ENCODE data around the gene PDE11A. TPM values are rescaled to one million over a fixed set of nuclear protein-coding genes. Genes with fewer than 3 reads are reported as not detected.

Gene PDE11A
- total RNA-seq, 2 donors from 2014 or later = 2.6 to 3.2 TPM

- Histone ChIP-seq H3K27me3 (no peaks in the 10 kb centered on the region), H3K4me1 (no peaks in the 10 kb centered on the region), H3K9ac (ENCODE audit: low read depth in 2 of 2, low read length in 2 of 2) (no peak overlapping the region), H3K4me3 (no peak overlapping the region), H3K27ac (no peak overlapping the region), H3K9me3 (no peaks in the 10 kb centered on the region), H3K36me3 (no peaks in the 10 kb centered on the region)
- intact Hi-C loops (cut with DNase I) = no loop called here
- TF ChIP-seq CTCF (IDR thresholded peaks at IDR 0.05) = no peak
- DNase-seq = no peak
Observed at GRCh38 chr2:177733322-177733855, 339.2 kb downstream of the PDE11A start.

DNA sequence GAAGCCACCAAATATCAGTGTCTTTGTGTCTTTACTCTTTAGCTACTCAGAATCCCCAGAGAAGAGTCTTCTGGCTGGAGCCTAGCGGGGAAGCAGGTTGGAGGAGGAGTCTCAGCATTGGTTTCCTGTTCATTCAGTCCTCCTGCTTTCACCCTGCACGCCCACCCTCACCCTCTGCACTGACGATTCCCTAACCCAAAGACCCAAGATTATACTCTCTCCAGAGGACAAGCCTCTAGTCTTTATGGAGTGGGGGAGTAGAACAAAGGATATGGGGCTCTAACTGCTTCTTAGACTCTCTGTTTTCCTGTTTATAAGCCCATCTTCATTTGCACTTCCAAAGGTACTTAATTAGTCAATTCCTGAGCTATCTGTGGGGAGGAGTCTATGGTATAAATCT, 341.2 kb downstream of the PDE11A start:
- intact Hi-C loops (cut with DNase I) = no loop called here
- DNase-seq = no peak
- TF ChIP-seq CTCF (IDR thresholded peaks at IDR 0.05) = no peak
- H3K4me1 ChIP-seq = no peaks in the 10 kb centered on the region
- H3K36me3 ChIP-seq = no peaks in the 10 kb centered on the region
- no peaks in the 10 kb centered on the region for H3K9me3 ChIP-seq
- H3K27ac ChIP-seq = no peak overlapping the region
- H3K27me3 ChIP-seq = no peaks in the 10 kb centered on the region
- no peak overlapping the region for H3K4me3 ChIP-seq
- no peak overlapping the region for H3K9ac ChIP-seq (ENCODE audit: low read depth in 2 of 2, low read length in 2 of 2)

DNA sequence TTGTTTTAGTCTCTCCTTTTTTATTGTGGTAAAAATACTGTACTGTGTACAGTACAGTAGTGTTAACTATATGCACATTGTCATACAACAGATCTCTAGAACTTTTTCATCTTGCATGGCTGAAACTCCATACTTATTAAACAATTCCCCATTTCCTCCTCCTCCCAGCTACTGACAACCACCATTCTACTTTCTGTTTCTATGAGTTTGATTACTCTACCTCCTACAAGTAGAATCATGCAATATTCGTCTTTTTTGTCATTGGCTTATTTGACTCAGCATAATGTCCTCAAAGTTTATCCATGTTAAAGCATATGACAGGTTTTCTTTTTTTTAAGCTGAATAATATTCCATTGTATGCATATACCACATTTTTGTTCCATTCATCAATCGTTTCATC, 341.8 kb downstream of the PDE11A start:
- intact Hi-C loops (cut with DNase I) = no loop called here

DNA sequence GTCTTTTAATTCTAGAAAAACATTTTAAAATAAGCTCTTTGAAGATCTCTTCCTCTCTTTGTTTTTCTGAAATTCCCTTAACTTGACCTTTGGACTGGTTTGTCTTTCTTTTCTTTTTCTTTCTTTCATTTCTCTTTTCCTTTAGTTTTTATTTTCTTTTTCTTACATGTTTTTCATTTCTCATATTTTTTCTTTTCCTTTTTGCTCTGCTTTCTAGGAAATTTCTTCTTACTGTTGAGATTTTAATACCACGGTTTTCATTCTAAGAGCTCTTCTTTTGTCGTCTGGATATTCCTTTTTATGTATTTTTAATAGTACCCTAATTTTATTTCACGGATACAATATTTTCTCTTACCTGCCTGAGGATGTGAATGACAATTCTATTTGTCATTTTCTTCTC, 342.2 kb downstream of the PDE11A start:
- Histone ChIP-seq H3K36me3 (no peaks in the 10 kb centered on the region), H3K4me3 (no peak overlapping the region), H3K27me3 (no peaks in the 10 kb centered on the region), H3K9me3 (no peaks in the 10 kb centered on the region), H3K9ac (ENCODE audit: low read depth in 2 of 2, low read length in 2 of 2) (no peak overlapping the region), H3K4me1 (no peaks in the 10 kb centered on the region), H3K27ac (no peak overlapping the region)
- no peak for TF ChIP-seq CTCF (IDR thresholded peaks at IDR 0.05)
- intact Hi-C loops (cut with DNase I) = no loop called here
- no peak for DNase-seq

More for the DNA sequence above, 341.8 kb downstream of the PDE11A start:
- TF ChIP-seq CTCF (IDR thresholded peaks at IDR 0.05) = no peak
- H3K9ac ChIP-seq (ENCODE audit: low read depth in 2 of 2, low read length in 2 of 2) = no peak overlapping the region
- no peaks in the 10 kb centered on the region for H3K36me3 ChIP-seq
- DNase-seq = no peak
- no peaks in the 10 kb centered on the region for H3K27me3 ChIP-seq
- H3K4me3 ChIP-seq = no peak overlapping the region
- H3K9me3 ChIP-seq = no peaks in the 10 kb centered on the region
- H3K27ac ChIP-seq = no peak overlapping the region
- H3K4me1 ChIP-seq = no peaks in the 10 kb centered on the region

DNA sequence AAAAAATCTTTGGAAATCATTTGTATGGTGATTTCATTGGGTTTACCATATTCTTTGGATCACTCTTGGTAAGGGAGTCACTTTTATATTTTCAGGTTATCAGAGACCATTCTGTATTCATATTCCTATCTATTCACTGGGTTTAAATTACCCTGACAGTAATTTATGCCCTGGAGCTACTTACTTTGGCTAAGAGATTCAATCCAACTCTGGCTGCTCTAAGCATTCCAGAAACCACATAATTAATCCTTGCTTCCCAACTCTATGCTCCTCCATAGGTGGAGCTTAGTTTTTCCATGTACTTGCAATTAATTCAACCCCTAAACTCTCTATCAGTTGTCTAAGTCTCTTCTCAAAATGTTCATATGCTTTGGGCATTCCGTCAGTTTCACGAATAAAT, 343.7 kb downstream of the PDE11A start:
- no peaks in the 10 kb centered on the region for H3K36me3 ChIP-seq
- intact Hi-C loops (cut with DNase I) = loop anchor here (10.0 kb wide), 2 partner anchors 244 to 314 kb away; no protein-coding TSS in a partner anchor
- H3K27ac ChIP-seq = no peak overlapping the region
- no peaks in the 10 kb centered on the region for H3K9me3 ChIP-seq
- no peak overlapping the region for H3K9ac ChIP-seq (ENCODE audit: low read depth in 2 of 2, low read length in 2 of 2)
- H3K4me3 ChIP-seq = no peak overlapping the region
- DNase-seq = no peak
- H3K4me1 ChIP-seq = no peaks in the 10 kb centered on the region
- TF ChIP-seq CTCF (IDR thresholded peaks at IDR 0.05) = no peak
- H3K27me3 ChIP-seq = no peaks in the 10 kb centered on the region
